ENCODE results near the gene PGM2.

Gene PGM2

DNA sequence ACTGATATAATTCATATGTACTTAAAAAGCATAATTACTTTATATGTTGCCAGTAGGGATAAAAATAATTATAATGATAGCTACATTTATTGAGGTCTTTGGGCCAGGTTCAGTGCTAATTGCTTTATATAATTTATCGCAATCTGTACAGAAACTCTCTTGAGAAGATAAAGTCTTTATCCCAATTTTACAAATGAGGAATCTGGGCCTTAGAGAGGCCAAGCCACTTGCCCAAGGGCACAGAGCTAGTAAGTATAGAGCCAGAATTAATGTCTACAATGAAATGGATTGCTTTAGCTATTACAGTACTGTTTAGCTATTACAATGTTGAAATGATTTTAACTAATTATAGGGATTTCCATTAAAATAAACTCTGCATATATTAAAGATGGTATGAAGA lies 33.8 kb downstream of the PGM2 start:
- H3K4me3 ChIP-seq (ENCODE audit: low read length): no peak overlapping the region
- no peak for TF ChIP-seq ZNF274 (IDR thresholded peaks at IDR 0.05; ENCODE audit: low read depth, low read length)

DNA sequence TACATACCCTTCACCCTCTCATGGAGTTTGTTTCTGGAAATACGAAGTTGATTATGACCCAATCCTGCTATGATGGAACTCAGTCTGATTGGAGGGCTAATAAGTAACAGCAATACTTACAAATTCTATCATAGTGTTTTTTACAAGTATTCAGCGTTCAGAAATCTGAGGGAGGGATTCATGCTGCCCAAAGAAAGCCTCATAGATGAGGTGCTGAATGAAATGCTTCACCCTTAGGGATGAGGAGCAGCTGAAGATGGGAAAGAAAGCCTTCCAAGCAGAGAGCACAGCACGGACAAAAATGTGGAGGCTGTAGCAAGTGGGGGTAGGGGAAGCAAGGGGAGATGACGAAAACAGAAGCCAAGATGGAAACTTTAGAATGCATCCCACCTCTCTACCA lies 36.5 kb downstream of the PGM2 start:
- no peak overlapping the region for H3K4me3 ChIP-seq (ENCODE audit: low read length)
- TF ChIP-seq ZNF274 (IDR thresholded peaks at IDR 0.05; ENCODE audit: low read depth, low read length): no peak

DNA sequence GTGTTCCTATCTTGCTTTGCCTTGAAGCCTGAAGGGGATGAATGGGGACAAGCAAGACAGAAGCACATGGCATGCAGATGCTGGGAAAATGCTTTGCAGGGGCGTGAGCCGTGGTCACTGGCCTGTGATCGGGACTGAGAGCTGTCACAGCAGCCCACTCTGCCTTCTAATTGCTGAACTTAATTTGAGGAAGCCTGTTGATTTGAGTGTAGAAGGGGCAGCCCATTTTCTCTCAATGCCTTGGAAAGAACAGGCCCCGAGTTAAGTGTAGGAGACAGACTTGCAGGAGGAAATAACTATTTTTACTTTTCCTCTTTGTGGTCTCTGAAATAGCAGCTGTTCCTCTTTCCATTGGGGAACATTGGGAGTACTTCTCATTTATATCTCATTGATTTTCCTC lies 38.3 kb downstream of the PGM2 start:
- no peak overlapping the region for H3K4me3 ChIP-seq (ENCODE audit: low read length)
- no peak for TF ChIP-seq ZNF274 (IDR thresholded peaks at IDR 0.05; ENCODE audit: low read depth, low read length)

DNA sequence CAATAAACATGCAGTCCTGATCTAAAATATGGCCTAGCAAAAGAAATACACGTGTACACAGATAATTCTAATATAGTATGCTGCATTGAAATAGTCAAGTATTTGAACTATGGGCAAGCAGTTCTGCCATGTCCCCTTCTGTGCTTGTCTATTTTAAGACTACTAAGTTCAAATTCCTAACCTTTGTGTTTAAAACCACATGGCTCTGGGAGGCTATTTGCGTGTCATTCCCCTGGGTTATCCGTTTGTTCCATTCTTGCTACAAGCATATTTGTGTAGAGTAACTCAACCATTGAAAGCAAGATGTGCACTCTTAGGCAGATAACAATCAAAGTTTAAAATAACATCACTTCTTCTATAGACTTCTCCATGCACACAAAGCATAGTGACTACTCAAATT lies 39.0 kb downstream of the PGM2 start:
- TF ChIP-seq ZNF274 (IDR thresholded peaks at IDR 0.05; ENCODE audit: low read depth, low read length): no peak
- no peak overlapping the region for H3K4me3 ChIP-seq (ENCODE audit: low read length)

DNA sequence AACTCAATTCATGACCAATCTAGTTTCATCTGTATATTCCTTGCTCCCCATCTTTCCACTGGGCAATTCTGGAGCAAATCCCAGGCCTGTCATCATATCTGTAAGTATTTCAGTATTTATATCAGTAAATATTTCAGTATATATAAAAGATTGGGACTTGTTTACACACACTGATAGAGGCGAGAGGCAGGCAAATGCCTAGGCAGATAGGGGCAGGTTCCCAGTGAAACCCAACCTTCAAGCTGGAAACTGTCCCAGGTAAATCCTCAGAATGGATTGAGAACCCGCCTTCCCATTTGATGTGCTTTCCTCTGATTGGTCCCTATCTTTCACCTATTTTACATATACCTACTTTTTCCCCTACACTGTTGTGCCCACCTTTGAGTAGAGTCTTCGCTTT lies 40.6 kb downstream of the PGM2 start:
- no peak for TF ChIP-seq ZNF274 (IDR thresholded peaks at IDR 0.05; ENCODE audit: low read depth, low read length)

DNA sequence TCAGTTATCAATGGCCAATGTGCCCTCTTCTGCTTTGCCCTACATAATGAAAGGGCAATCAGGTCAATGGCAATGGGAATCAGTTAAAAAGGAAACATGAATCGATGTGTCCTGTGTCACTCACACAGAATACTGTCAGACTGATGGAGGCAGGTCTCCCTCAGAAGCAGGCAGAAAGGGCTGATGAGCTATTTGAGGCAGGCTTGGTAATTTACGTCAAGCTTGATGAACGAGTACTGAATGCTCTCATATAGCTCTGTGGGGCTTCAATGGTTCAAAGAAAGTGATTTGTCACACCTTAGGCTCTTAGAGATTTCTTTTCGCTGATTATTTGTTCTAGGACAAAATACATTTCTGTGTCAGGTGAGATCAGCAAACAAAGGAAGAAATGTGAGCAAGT lies 41.8 kb downstream of the PGM2 start:
- TF ChIP-seq ZNF274 (IDR thresholded peaks at IDR 0.05; ENCODE audit: low read depth, low read length): no peak
- H3K4me3 ChIP-seq (ENCODE audit: low read length): no peak overlapping the region

More for the DNA sequence above, 40.6 kb downstream of the PGM2 start:
- no peak overlapping the region for H3K4me3 ChIP-seq (ENCODE audit: low read length)

DNA sequence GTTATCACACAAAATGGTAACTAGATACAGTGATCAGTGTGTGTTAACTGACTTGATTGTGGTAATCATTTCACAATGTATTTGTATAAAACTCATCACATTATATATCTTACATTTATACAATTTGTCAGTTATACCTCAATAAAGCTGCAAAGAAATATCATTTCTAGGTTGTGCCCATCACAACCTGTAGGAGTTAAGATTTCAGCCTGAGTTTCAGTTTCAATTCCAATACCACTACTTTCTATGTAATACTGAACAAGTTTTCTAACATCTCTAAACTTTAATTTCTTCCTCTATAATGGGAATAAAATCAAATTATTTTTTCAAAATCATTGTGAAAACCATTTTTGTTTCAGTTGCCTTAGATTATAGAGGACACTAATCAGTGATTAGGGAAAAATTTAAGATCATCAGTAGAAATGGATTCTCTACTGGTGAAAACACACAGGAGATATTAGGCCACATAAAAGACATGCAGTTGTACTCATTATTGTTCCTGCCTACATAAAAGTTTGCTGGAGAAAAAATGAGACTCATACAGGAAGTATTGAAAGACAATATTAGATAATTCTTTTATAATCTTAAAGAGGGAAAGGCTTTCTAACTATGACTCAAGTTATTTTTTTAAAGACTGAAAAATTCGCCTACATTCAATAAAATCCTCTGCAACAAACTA lies 46.0 kb downstream of the PGM2 start:
- no peak for TF ChIP-seq ZNF274 (IDR thresholded peaks at IDR 0.05; ENCODE audit: low read depth, low read length)
- no peak overlapping the region for H3K4me3 ChIP-seq (ENCODE audit: low read length)

DNA sequence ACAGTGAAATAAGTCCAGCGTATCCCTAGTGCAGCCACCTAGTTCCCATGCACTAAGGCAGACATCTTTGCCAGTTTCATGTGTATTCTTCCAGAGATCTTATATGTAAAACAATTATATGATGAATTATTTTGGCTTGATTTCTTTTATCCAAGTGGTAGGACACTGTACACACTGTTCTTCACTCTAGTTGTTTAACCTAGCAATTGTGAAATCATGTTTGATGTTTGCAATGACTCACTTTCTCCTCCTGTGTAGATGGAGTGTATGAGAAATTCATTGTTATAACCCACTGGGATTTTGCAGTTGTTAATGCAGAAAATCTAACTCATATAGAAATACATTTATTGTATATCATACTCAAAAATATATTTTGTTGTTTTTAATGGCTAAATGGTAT lies 46.9 kb downstream of the PGM2 start:
- no peak for TF ChIP-seq ZNF274 (IDR thresholded peaks at IDR 0.05; ENCODE audit: low read depth, low read length)
- no peak overlapping the region for H3K4me3 ChIP-seq (ENCODE audit: low read length)

DNA sequence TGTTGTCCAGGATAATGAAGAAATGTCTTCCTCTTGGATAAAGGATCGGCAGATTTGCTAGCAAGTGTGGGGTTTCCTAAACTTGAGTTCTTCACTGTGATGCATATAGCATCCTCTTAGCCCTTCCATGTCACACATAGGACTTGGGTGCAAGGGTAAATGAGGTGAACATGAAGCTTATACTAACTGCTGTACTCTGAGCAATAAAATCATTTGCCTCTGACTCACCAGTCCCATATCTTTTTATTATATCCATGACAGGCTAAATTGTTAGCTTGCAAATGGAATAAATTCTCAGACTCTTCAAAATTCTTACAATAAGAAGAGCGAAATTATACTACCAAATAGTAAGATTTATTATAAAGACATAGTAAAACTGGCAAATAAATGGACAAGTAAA lies 49.7 kb downstream of the PGM2 start:
- no peak overlapping the region for H3K4me3 ChIP-seq (ENCODE audit: low read length)
- TF ChIP-seq ZNF274 (IDR thresholded peaks at IDR 0.05; ENCODE audit: low read depth, low read length): no peak

DNA sequence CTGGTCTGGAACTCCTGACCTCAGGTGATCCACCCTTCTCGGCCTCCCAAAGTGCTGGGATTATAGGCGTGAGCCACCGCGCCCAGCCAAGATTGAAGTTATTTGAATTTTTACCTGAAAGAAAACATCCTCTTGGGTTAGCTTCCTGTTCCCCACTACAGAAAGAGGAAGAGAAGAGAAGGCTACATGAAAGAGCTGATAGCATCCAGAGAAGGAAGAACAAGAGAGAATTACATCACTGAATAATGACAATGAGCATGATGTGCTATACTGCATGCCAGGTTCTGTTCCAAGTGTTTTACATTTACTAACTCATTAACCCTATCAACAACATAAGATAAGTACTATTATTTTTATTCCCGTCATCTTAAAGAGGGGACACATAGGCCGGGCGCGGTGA lies 52.9 kb downstream of the PGM2 start:
- no peak overlapping the region for H3K4me3 ChIP-seq (ENCODE audit: low read length)
- TF ChIP-seq ZNF274 (IDR thresholded peaks at IDR 0.05; ENCODE audit: low read depth, low read length): no peak

DNA sequence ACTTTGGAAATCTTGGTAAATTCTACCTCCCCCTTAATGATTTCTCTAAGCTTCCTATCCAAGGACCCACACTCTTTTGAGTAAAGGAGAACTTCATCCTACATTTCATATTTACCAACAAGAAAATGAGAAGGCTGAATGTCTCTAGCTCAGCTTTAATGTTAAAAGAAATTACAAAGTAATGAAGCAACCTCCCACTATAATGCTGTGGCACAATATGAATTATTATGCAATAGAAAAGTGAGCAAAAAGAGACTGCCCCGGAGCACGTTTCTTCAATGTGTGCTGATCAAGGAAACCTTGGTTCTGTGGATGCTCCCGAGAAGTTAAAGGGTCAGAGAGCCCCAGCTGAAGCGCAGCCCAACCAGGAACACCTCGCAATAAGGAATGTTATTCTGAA lies 55.3 kb downstream of the PGM2 start:
- H3K4me3 ChIP-seq (ENCODE audit: low read length): no peak overlapping the region
- no peak for TF ChIP-seq ZNF274 (IDR thresholded peaks at IDR 0.05; ENCODE audit: low read depth, low read length)

DNA sequence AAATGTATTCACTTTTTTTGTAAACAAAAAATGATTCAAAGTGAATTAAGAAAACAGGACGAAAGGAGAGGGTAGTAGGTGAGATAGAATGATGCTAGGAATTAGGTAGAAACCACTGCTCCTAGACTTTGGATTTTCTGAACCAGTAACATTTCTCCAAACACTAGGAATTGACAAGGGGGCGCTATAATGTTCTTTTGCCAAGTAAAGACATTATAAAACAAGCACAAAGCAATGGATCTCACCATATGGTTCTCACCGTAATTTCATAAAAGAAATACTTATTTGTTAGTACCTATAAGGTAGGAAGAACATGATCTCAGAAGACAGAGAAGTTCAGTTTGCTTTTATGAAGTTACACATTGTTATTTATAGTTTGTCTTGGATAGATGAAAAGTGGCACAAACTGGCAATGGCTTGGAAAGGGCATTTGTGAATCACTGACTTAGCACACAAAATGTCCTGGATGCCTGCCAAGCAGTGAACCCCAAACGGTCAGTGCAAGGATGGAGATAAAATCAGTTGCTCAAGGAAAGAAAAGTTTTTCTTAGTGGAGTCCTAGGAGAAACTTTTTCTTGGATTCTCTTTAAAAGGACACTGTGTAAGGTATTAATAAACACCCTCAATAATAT lies 56.3 kb downstream of the PGM2 start:
- H3K4me3 ChIP-seq (ENCODE audit: low read length): no peak overlapping the region
- no peak for TF ChIP-seq ZNF274 (IDR thresholded peaks at IDR 0.05; ENCODE audit: low read depth, low read length)

DNA sequence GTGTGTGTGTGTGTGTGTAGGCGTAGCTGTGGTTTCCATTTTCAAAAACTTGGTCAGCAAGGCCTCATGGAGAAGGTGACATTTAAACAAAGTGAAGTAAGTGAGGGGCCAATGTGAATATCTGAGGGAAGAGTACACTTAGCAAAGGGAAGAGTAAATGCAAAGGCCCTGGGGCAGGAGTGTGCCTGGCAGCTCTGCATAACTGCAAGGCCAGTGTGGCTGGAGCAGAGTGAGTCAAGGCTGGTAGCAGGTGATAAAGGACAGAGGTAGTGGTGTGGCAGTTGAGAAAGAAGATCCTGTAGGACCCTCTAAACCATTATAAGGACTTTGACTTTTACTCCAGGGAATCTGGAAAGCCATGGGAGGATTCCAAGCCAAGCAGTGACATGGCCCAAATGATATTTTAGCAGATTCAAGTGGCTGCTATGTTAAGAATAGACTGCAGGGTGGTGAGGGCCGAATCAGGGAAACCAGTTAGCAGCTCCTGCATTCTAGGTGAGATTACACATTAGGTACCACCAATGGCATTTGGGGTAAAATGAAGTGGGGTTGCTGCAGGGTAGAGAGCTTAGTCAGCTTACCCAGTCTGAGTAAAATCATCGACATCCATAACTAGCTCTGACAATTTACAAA lies 58.5 kb downstream of the PGM2 start:
- no peak overlapping the region for H3K4me3 ChIP-seq (ENCODE audit: low read length)
- TF ChIP-seq ZNF274 (IDR thresholded peaks at IDR 0.05; ENCODE audit: low read depth, low read length): no peak

DNA sequence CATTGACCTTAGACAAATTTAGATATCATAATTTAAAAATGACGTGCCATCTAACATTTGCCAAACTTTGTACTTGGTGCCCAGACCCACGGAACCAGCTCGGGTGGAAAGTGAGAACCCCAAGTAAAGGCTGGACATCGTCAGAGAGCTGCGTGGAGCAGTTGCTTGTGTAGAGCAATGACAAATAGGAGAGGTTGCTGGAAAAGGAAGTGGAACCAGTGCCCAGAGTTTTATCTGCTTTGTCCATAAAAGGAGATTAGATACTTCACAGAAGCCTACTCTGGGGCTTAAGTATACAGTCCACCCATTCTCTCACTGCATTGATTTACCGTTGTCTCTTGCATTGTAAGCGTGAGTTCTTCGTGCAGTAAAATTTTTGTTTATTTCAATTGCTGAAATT lies 59.0 kb downstream of the PGM2 start:
- no peak overlapping the region for H3K4me3 ChIP-seq (ENCODE audit: low read length)
- TF ChIP-seq ZNF274 (IDR thresholded peaks at IDR 0.05; ENCODE audit: low read depth, low read length): no peak
